HepG2 (cell line): Measurements from ENCODE around the gene PRR22. TPM values are rescaled to one million over a fixed set of nuclear protein-coding genes. Genes with fewer than 3 reads are reported as not detected.

Source experiments
- ATAC-seq: fragments of 200-7000 bp; cut with Tn5 transposase; 3 replicates; pipeline ENCODE4 v1.9.1; 2020; ENCODE audit warnings: mild to moderate bottlenecking, moderate library complexity
- BruUV-seq: library from RNA; stranded (reverse); fragments of 400-500 nt; replicated peaks from 2 replicates; lab custom pipeline; 2021; lab: Mats Ljungman, UMichigan
- CTCF ChIA-PET: fragments of 300-600 bp; formaldehyde crosslinking; extraction: SDS; loops from one replicate; lab custom pipeline; 2021; ENCODE audit warnings: low total read pairs, inconsistent platforms, low intra/inter-chr PET ratio; lab: Yijun Ruan, JAX
- POLR2A ChIA-PET: fragments of 350-600 bp; sonication (Branson Sonifier 250); formaldehyde crosslinking; loops from one replicate; lab custom pipeline; 2020; ENCODE audit warnings: antibody characterized with exemption, inconsistent platforms; lab: Yijun Ruan, JAX
- DNase-seq: peaks from one replicate; pipeline ENCODE4 v3.0.0-alpha.2; 2015; ENCODE audit warnings: low spot score
- FAIRE-seq: peaks from 3 replicates; lab custom pipeline; 2011; peaks lifted over from hg19 to GRCh38; lab: Jason Lieb, UNC
- H2AFZ ChIP-seq: one replicate; pipeline ENCODE4 v1.6.1; 2011; ENCODE audit warnings: low read length, inconsistent platforms
- H3K27ac ChIP-seq: fragments of 300-600 bp; 3 replicates; pipeline ENCODE4 v1.8.0; 2011; ENCODE audit warnings: mixed run types, mild to moderate bottlenecking, mixed read lengths, low read length, inconsistent platforms; ENCODE audit not compliant: insufficient read depth; ENCODE audit errors: extremely low read length
- H3K27me3 ChIP-seq, 2 experiments: fragments of 200-600 bp in 1 of 2; 2 replicates in 1 of 2; 3 replicates in 1 of 2; pipeline versions ENCODE4 v1.6.0 to v1.8.0; 2011; ENCODE audit warnings: low read length in 2 of 2, mild to moderate bottlenecking in 2 of 2, moderate library complexity in 2 of 2, inconsistent platforms in 1 of 2; ENCODE audit not compliant: insufficient read depth in 2 of 2, control insufficient read depth in 1 of 2
- H3K36me3 ChIP-seq, 2 experiments: fragments of 200-600 bp in 1 of 2; replicated peaks in 1 of 2; 2 replicates in 1 of 2; 3 replicates in 1 of 2; pipeline versions ENCODE4 v1.5.1 to v1.8.0; 2011; ENCODE audit warnings: low read length in 2 of 2, inconsistent platforms in 1 of 2; ENCODE audit not compliant: insufficient read depth in 2 of 2, control insufficient read depth in 1 of 2
- H3K4me1 ChIP-seq: 2 replicates; pipeline ENCODE4 v1.5.1; 2012; ENCODE audit warnings: low read length, inconsistent platforms; ENCODE audit not compliant: insufficient read depth
- H3K4me2 ChIP-seq: 2 replicates; pipeline ENCODE4 v1.6.0; 2011; ENCODE audit warnings: low read depth, low read length, inconsistent platforms
- H3K4me3 ChIP-seq, 3 experiments: fragments of 200-600 bp in 1 of 3; sonication (generic), shearing (Covaris generic) in 1 of 3; replicated peaks in 1 of 3; 2 replicates each; pipeline ENCODE4 v1.5.1; 2011 to 2016; ENCODE audit warnings: low read length in 3 of 3, inconsistent platforms in 2 of 3, low read depth in 2 of 3, mild to moderate bottlenecking in 2 of 3, control low read depth in 1 of 3, mixed read lengths in 1 of 3; ENCODE audit not compliant: insufficient read depth in 1 of 3
- H3K79me2 ChIP-seq: one replicate; pipeline ENCODE4 v1.6.1; 2011; ENCODE audit warnings: low read length, inconsistent platforms; ENCODE audit not compliant: insufficient read depth
- H3K9ac ChIP-seq: 2 replicates; pipeline ENCODE4 v1.6.0; 2011; ENCODE audit warnings: mild to moderate bottlenecking, low read depth, low read length, inconsistent platforms; ENCODE audit not compliant: insufficient read depth
- H3K9me3 ChIP-seq: 2 replicates; pipeline ENCODE4 v1.5.1; 2012; ENCODE audit warnings: mild to moderate bottlenecking, low read length
- H4K20me1 ChIP-seq: 2 replicates; pipeline ENCODE4 v1.6.0; 2011; ENCODE audit warnings: inconsistent platforms, mild to moderate bottlenecking, low read length, moderate library complexity; ENCODE audit not compliant: insufficient read depth
- CEBPG ChIP-seq: IDR thresholded peaks from 2 replicates; pipeline ENCODE4 v1.6.1; 2016
- KLF6 ChIP-seq: IDR thresholded peaks from 2 replicates; pipeline ENCODE4 v1.8.0; 2016; ENCODE audit warnings: missing biosample characterization, missing genetic modification reagents
- MIER3 ChIP-seq: IDR thresholded peaks from 2 replicates; pipeline ENCODE4 v1.6.1; 2016; ENCODE audit warnings: missing compliant biosample characterization, borderline replicate concordance
- RBM39 ChIP-seq: fragments of 200-400 bp; formaldehyde crosslinking; IDR thresholded peaks from one replicate; pipeline ENCODE4 v1.6.1; 2018; ENCODE audit warnings: antibody characterized with exemption, mild to moderate bottlenecking, low read depth, low read length; ENCODE audit not compliant: poor library complexity, severe bottlenecking
- SP4 ChIP-seq: sonication (generic); formaldehyde crosslinking; IDR thresholded peaks from 2 replicates; pipeline ENCODE4 v1.8.1; 2023; ENCODE audit warnings: mild to moderate bottlenecking, missing genetic modification reagents
- SP5 ChIP-seq: IDR thresholded peaks from 2 replicates; pipeline ENCODE4 v1.6.1; 2016; ENCODE audit warnings: low read depth, borderline replicate concordance
- ZNF382 ChIP-seq: sonication (generic); formaldehyde crosslinking; IDR thresholded peaks from 2 replicates; pipeline ENCODE4 v1.5.0; 2020; ENCODE audit warnings: missing genetic modification reagents, mild to moderate bottlenecking, borderline replicate concordance
- ZNF878 ChIP-seq: sonication (generic); formaldehyde crosslinking; IDR thresholded peaks from 2 replicates; pipeline ENCODE4 v1.8.1; 2023; ENCODE audit warnings: mild to moderate bottlenecking, missing genetic modification reagents, moderate library complexity
- ZSCAN29 ChIP-seq: sonication (generic); formaldehyde crosslinking; conservative IDR thresholded peaks from 2 replicates; pipeline ENCODE4 v1.4.0; 2020; ENCODE audit warnings: mild to moderate bottlenecking, missing genetic modification reagents
- ZSCAN31 ChIP-seq: sonication (generic); formaldehyde crosslinking; IDR thresholded peaks from 2 replicates; pipeline ENCODE4 v1.5.0; 2020; ENCODE audit warnings: low read depth, mild to moderate bottlenecking, missing genetic modification reagents
- WGBS: methylation state at CpG from one replicate; pipeline ENCODE4 v1.1.6; 2017; ENCODE audit warnings: low lambda C conversion rate; 5-methylcytosine and 5-hydroxymethylcytosine counted together
- in situ Hi-C: cut with HindIII; loops from 2 replicates; pipeline ENCODE4 v1.10.0; 2017; ENCODE audit warnings: low pct_unique_long_range_greater_than_20kb; ENCODE audit not compliant: extremely low pct_ligation_motif_present
- intact Hi-C: fragments of 100-400 bp; cut with micrococcal nuclease; formaldehyde crosslinking; loops from one replicate; pipeline ENCODE4 v1.10.0; 2022; ENCODE audit not compliant: unreplicated experiment
- polyA plus RNA-seq, 8 experiments: library from polyadenylated mRNA; depleted of rRNA in 3 of 8; stranded (reverse) in 7 of 8; unstranded in 1 of 8; fragments of >200 nt; fragmentation: Illumina TruSeq in 4 of 8; extraction: Trizol in 4 of 8; gene quantifications; 2 replicates each; pipeline versions ENCODE4 v1.2.1 to v1.2.3, GENCODE V29; 2011 to 2016; ENCODE audit warnings: low read depth in 4 of 8, missing spikeins in 1 of 8, mixed read lengths in 1 of 8; ENCODE audit not compliant: insufficient read depth in 1 of 8
- total RNA-seq, 5 experiments: library from RNA; depleted of rRNA; stranded (reverse); fragments of >200 nt; fragmentation: Illumina TruSeq; extraction: Trizol; gene quantifications; 2 replicates each; pipeline ENCODE4 v1.2.3, GENCODE V29; 2016; ENCODE audit warnings: low read depth in 1 of 5
- TF ChIP-seq, protein P1 (sequence below): IDR thresholded peaks from 2 replicates; pipeline ENCODE4 v1.6.1; 2012; ENCODE audit warnings: low read depth, low read length, improper control_type of control experiment
- TF ChIP-seq, protein P2 (sequence below): sonication (generic); formaldehyde crosslinking; IDR thresholded peaks from 2 replicates; pipeline ENCODE4 v1.8.1; 2023; ENCODE audit warnings: missing genetic modification reagents, inconsistent platforms, borderline replicate concordance
- TF ChIP-seq, protein P3 (sequence below): sonication (generic); formaldehyde crosslinking; IDR thresholded peaks from 2 replicates; pipeline ENCODE4 v1.4.0; 2020; ENCODE audit warnings: low read depth, mild to moderate bottlenecking, missing genetic modification reagents
- TF ChIP-seq, protein P4 (sequence below): sonication (generic); formaldehyde crosslinking; conservative IDR thresholded peaks from 2 replicates; pipeline ENCODE4 v1.5.0; 2020; ENCODE audit warnings: missing genetic modification reagents
- TF ChIP-seq, protein P5 (sequence below): sonication (generic); formaldehyde crosslinking; IDR thresholded peaks from 2 replicates; pipeline ENCODE4 v1.4.0; 2020; ENCODE audit warnings: missing genetic modification reagents, borderline replicate concordance

PRR22 gene
- total and polyA plus RNA-seq, 2 of the 13 experiments (the other 11 are each of a cell fraction or from before 2014, with no cell fraction given): 0.84 to 2.3 TPM

DNA sequence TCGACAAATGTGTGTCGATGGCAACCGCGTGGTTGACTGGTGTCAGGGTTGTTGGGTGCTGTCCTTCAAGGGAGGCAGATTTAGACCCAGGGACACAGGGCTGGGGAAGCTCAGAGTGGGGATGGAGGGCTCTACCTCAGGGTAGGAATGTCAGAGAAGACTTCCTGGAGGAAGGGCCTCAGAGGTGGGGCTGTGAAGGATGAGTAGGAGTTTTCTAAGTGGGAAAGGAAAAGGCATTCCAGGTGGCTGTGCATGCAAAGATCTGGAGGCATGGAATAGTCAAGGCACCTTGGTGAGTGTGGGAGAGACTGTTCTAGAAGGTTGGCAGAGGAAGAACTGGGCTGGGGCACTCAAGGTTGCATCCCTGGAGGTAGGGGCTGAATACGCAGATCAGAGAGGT lies 22.4 kb upstream of the PRR22 start:
- no peak for ATAC-seq
- Histone ChIP-seq H3K9ac (no peak overlapping the region), H3K36me3 (no peaks in the 10 kb centered on the region), H3K4me1 (peaks cover 43% of the 10 kb centered on the region), H3K4me2 (no peak overlapping the region), H3K27me3 (no peaks in the 10 kb centered on the region), H2AFZ (no peak overlapping the region), H3K79me2 (no peaks in the 10 kb centered on the region), H3K4me3 (no peak overlapping the region), H3K9me3 (no peaks in the 10 kb centered on the region), H3K27ac (no peak overlapping the region), H4K20me1 (no peaks in the 10 kb centered on the region)
- no TSS peak for BruUV-seq
- WGBS: 98% methylated on average over 5 of the region's 5 CpGs
- in situ Hi-C loops: loop anchor here (5.0 kb wide), 1 partner anchor 85 kb away; no protein-coding TSS in a partner anchor
- CTCF ChIA-PET: interaction anchor here (3.9 to 4.6 kb wide), 2 partner anchors 16 to 85 kb away, joined by 30 to 71 read pairs; no protein-coding TSS in a partner anchor
- intact Hi-C loops: loop anchor here (10.0 kb wide), 1 partner anchor 218 kb away; no protein-coding TSS in a partner anchor
- POLR2A ChIA-PET: interaction anchor here (0.9 to 1.1 kb wide), 2 partner anchors 21 to 98 kb away, joined by 4 read pairs; partner anchors contain the start of gene VMAC
- no peak for TF ChIP-seq CEBPG (CRISPR knock-in tag)
- no peak for TF ChIP-seq ZNF382 (CRISPR knock-in tag)
- TF ChIP-seq SP5 (CRISPR knock-in tag): no peak
- TF ChIP-seq ZSCAN31 (CRISPR knock-in tag): no peak
- no peak for TF ChIP-seq KLF6 (CRISPR knock-in tag)
- TF ChIP-seq, protein P1, sequence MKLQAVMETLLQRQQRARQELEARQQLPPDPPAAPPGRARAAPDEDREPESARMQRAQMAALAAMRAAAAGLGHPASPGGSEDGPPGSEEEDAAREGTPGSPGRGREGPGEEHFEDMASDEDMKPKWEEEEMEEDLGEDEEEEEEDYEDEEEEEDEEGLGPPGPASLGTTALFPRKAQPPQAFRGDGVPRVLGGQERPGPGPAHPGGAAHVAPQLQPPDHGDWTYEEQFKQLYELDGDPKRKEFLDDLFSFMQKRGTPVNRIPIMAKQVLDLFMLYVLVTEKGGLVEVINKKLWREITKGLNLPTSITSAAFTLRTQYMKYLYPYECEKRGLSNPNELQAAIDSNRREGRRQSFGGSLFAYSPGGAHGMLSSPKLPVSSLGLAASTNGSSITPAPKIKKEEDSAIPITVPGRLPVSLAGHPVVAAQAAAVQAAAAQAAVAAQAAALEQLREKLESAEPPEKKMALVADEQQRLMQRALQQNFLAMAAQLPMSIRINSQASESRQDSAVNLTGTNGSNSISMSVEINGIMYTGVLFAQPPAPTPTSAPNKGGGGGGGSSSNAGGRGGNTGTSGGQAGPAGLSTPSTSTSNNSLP: no peak
- TF ChIP-seq, protein P2, sequence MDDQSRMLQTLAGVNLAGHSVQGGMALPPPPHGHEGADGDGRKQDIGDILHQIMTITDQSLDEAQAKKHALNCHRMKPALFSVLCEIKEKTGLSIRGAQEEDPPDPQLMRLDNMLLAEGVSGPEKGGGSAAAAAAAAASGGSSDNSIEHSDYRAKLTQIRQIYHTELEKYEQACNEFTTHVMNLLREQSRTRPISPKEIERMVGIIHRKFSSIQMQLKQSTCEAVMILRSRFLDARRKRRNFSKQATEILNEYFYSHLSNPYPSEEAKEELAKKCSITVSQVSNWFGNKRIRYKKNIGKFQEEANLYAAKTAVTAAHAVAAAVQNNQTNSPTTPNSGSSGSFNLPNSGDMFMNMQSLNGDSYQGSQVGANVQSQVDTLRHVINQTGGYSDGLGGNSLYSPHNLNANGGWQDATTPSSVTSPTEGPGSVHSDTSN: no peak
- TF ChIP-seq MIER3 (CRISPR knock-in tag): no peak
- no peak for TF ChIP-seq SP4 (CRISPR knock-in tag)
- TF ChIP-seq, protein P3, sequence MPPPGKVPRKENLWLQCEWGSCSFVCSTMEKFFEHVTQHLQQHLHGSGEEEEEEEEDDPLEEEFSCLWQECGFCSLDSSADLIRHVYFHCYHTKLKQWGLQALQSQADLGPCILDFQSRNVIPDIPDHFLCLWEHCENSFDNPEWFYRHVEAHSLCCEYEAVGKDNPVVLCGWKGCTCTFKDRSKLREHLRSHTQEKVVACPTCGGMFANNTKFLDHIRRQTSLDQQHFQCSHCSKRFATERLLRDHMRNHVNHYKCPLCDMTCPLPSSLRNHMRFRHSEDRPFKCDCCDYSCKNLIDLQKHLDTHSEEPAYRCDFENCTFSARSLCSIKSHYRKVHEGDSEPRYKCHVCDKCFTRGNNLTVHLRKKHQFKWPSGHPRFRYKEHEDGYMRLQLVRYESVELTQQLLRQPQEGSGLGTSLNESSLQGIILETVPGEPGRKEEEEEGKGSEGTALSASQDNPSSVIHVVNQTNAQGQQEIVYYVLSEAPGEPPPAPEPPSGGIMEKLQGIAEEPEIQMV (CRISPR knock-in tag): no peak
- TF ChIP-seq, protein P4, sequence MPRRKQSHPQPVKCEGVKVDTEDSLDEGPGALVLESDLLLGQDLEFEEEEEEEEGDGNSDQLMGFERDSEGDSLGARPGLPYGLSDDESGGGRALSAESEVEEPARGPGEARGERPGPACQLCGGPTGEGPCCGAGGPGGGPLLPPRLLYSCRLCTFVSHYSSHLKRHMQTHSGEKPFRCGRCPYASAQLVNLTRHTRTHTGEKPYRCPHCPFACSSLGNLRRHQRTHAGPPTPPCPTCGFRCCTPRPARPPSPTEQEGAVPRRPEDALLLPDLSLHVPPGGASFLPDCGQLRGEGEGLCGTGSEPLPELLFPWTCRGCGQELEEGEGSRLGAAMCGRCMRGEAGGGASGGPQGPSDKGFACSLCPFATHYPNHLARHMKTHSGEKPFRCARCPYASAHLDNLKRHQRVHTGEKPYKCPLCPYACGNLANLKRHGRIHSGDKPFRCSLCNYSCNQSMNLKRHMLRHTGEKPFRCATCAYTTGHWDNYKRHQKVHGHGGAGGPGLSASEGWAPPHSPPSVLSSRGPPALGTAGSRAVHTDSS (CRISPR knock-in tag): no peak
- TF ChIP-seq, protein P5, sequence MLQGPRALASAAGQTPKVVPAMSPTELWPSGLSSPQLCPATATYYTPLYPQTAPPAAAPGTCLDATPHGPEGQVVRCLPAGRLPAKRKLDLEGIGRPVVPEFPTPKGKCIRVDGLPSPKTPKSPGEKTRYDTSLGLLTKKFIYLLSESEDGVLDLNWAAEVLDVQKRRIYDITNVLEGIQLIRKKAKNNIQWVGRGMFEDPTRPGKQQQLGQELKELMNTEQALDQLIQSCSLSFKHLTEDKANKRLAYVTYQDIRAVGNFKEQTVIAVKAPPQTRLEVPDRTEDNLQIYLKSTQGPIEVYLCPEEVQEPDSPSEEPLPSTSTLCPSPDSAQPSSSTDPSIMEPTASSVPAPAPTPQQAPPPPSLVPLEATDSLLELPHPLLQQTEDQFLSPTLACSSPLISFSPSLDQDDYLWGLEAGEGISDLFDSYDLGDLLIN: no peak
- TF ChIP-seq ZSCAN29 (CRISPR knock-in tag): no peak
- TF ChIP-seq ZNF878 (CRISPR knock-in tag): no peak
- TF ChIP-seq RBM39: no peak
- FAIRE-seq: no peak
- no peak for DNase-seq
